Parathyroid adenoma (tissue), 2 donors: ENCODE results near the gene ZNF581.

Experiments used
- H2AFZ ChIP-seq: fragments of 300-600 bp; sonication (generic); one replicate; pipeline ENCODE4 v1.7.0; 2017; ENCODE audit warnings: antibody characterized with exemption, mild to moderate bottlenecking
- H3K27ac ChIP-seq: fragments of 300-600 bp; sonication (generic); one replicate; pipeline ENCODE4 v1.7.0; 2017
- H3K27me3 ChIP-seq: fragments of 300-600 bp; sonication (generic); one replicate; pipeline ENCODE4 v1.7.0; 2017; ENCODE audit warnings: low read length; ENCODE audit not compliant: control insufficient read depth, insufficient read depth
- H3K36me3 ChIP-seq: fragments of 300-600 bp; sonication (generic); one replicate; pipeline ENCODE4 v1.7.0; 2017; ENCODE audit warnings: low read length; ENCODE audit not compliant: control insufficient read depth, insufficient read depth
- H3K4me1 ChIP-seq: fragments of 300-600 bp; sonication (generic); one replicate; pipeline ENCODE4 v1.7.0; 2017; ENCODE audit warnings: control low read depth
- H3K4me2 ChIP-seq: fragments of 300-600 bp; sonication (generic); one replicate; pipeline ENCODE4 v1.7.0; 2017; ENCODE audit warnings: low read length
- H3K4me3 ChIP-seq: fragments of 300-600 bp; sonication (generic); one replicate; pipeline ENCODE4 v1.7.0; 2017; ENCODE audit warnings: low read depth, low read length
- H3K79me2 ChIP-seq: fragments of 300-600 bp; sonication (generic); one replicate; pipeline ENCODE4 v1.7.0; 2017; ENCODE audit warnings: control low read depth
- H3K9ac ChIP-seq: fragments of 300-600 bp; sonication (generic); one replicate; pipeline ENCODE4 v1.7.0; 2017; ENCODE audit warnings: mild to moderate bottlenecking
- H3K9me3 ChIP-seq: fragments of 300-600 bp; sonication (generic); one replicate; pipeline ENCODE4 v1.7.0; 2017; ENCODE audit warnings: low read length; ENCODE audit not compliant: control insufficient read depth
- TF ChIP-seq, protein P1 (sequence below): fragments of 300-600 bp; sonication (generic); IDR thresholded peaks from one replicate; pipeline ENCODE4 v1.7.0; 2017; ENCODE audit warnings: antibody characterized with exemption, mild to moderate bottlenecking
- donor health status: primary hyperparathyroidism.

Gene ZNF581

DNA sequence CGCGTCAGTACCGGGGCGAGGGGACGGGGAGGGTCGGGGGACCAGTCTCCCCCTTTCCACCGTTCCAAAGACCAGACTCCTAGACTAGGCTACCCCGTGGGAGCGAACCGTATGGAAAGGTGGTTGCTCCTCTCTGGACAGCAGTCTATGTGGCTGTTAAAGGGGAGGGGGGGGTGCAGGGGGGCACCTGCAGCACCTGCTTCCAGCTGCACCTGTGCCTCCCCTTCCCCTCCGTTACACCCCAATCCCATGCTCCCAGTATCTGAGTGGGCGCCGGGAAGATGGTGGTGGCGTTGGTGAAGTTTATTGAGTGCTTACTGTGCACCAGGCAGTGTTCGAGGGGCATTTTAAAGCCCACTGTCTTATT is 42.8 kb upstream of the ZNF581 start:
- Histone ChIP-seq H2AFZ (peak overlapping the region; percentile 69), H3K27ac (peak overlapping the region; percentile 96), H3K4me1 (peaks cover 9% of the 10 kb centered on the region), H3K27me3 (no peaks in the 10 kb centered on the region), H3K4me2 (peak overlapping the region; percentile 92), H3K9ac (peak overlapping the region; percentile 64), H3K79me2 (peaks cover 4% of the 10 kb centered on the region), H3K9me3 (no peaks in the 10 kb centered on the region), H3K4me3 (peak overlapping the region; percentile 88), H3K36me3 (no peaks in the 10 kb centered on the region)
- TF ChIP-seq, protein P1, sequence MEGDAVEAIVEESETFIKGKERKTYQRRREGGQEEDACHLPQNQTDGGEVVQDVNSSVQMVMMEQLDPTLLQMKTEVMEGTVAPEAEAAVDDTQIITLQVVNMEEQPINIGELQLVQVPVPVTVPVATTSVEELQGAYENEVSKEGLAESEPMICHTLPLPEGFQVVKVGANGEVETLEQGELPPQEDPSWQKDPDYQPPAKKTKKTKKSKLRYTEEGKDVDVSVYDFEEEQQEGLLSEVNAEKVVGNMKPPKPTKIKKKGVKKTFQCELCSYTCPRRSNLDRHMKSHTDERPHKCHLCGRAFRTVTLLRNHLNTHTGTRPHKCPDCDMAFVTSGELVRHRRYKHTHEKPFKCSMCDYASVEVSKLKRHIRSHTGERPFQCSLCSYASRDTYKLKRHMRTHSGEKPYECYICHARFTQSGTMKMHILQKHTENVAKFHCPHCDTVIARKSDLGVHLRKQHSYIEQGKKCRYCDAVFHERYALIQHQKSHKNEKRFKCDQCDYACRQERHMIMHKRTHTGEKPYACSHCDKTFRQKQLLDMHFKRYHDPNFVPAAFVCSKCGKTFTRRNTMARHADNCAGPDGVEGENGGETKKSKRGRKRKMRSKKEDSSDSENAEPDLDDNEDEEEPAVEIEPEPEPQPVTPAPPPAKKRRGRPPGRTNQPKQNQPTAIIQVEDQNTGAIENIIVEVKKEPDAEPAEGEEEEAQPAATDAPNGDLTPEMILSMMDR, result no peak

DNA sequence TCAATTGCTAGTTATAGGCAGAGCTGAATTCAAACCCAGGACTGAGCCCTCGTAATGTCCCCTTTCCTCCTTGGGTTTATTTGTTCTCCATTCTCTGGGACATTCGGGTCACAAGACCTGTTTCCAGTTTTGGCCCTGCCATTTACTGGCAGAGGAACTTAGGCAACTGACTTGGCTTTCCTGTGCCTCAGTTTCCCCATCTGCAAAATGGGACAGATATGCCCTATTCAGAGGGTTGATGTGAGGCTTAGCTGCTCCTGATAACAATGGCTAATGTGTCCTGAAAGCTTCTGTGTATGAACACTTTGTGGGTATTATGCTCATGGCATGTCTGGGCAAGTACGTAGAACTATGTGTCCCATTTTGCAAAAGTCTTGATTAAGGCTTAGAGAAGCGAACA is 42.4 kb upstream of the ZNF581 start:
- Histone ChIP-seq H3K4me3 (peak overlapping the region; percentile 88), H3K9me3 (no peaks in the 10 kb centered on the region), H3K4me1 (peaks cover 9% of the 10 kb centered on the region), H3K4me2 (peak overlapping the region; percentile 92), H3K27me3 (no peaks in the 10 kb centered on the region), H3K27ac (peak overlapping the region; percentile 96), H3K79me2 (peaks cover 4% of the 10 kb centered on the region), H3K9ac (no peak overlapping the region), H3K36me3 (no peaks in the 10 kb centered on the region), H2AFZ (peak overlapping the region; percentile 69)
- TF ChIP-seq, protein P1, result no peak

GRCh38 chr19:55602104-55603001 is 41.1 kb upstream of the ZNF581 start:
- TF ChIP-seq, protein P1, result no peak
- Histone ChIP-seq H3K9me3 (no peaks in the 10 kb centered on the region), H3K9ac (no peak overlapping the region), H3K4me1 (peaks cover 13% of the 10 kb centered on the region), H3K36me3 (no peaks in the 10 kb centered on the region), H2AFZ (no peak overlapping the region), H3K4me3 (no peak overlapping the region), H3K27me3 (no peaks in the 10 kb centered on the region), H3K4me2 (no peak overlapping the region), H3K27ac (no peak overlapping the region), H3K79me2 (peaks cover 16% of the 10 kb centered on the region)

DNA sequence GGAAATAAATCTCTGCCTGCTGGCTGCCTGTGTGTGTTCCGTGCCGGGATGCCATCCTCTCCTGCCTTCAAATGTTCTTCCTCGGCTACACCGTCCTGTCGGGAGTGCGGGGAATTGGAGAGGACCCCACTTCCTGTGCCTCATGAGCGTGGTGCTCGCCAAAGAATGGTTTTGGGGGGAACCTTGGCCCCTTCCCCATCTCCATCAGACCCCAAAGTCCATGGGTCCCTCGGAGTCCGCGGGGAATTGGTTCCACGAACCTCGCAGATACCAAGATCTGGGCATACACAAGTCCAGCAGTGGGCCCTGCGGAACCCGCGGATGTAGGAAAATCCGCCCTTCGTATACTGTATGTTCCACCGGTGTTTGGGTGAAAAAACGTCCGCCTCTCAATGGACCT is 40.3 kb upstream of the ZNF581 start:
- no peaks in the 10 kb centered on the region for H3K36me3 ChIP-seq
- no peak overlapping the region for H3K9ac ChIP-seq
- no peaks in the 10 kb centered on the region for H3K9me3 ChIP-seq
- H3K4me1 ChIP-seq, result peaks cover 16% of the 10 kb centered on the region
- TF ChIP-seq, protein P1, result no peak
- no peak overlapping the region for H3K4me2 ChIP-seq
- peaks cover 22% of the 10 kb centered on the region for H3K79me2 ChIP-seq
- no peak overlapping the region for H3K27ac ChIP-seq
- no peak overlapping the region for H3K4me3 ChIP-seq
- H2AFZ ChIP-seq, result no peak overlapping the region
- H3K27me3 ChIP-seq, result no peaks in the 10 kb centered on the region
